ENCODE measurements around the gene BMP8B.
"Not testable (repeated sequence)": the region's sequence is repeated elsewhere in the genome, so short reads cannot be mapped to it uniquely, and the experiment has no call there.

Gene BMP8B

DNA sequence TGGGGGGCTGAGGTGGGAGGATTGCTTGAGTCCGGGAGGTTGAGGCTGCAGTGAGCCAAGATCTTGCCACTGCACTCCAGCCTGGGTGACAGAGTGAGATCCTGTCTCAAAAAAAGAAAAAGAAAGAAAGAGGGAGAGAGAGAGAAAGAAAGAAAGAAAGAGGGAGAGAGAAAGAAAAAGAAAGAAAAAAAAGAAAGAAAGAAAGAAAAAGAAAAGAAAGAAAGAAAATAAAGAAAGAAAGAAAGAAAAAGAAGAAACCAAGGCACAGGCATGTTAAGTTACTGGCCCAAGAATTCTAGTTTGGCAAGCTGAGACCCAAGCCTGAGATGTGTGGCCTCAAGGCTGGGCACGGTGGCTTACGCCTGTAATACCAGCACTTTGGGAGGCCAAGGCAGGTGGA is 34.8 kb upstream of the BMP8B start:
- H3K4me1 ChIP-seq (ENCODE audit: control insufficient read depth, insufficient read depth, low read length); H3K9me3 ChIP-seq (ENCODE audit: control insufficient read depth, insufficient read depth, low read depth, low read length); H3K27ac ChIP-seq (ENCODE audit: extremely low read depth, low read depth, low read length); H3K36me3 ChIP-seq (ENCODE audit: control insufficient read depth in 2 of 2, insufficient read depth in 1 of 2, low read length in 2 of 2); POLR2A ChIA-PET; H3K4me3 ChIP-seq (ENCODE audit: low read depth, low read length): not testable (repeated sequence)
- CTCF ChIA-PET = interaction anchor here (0.6 to 2.6 kb wide), 2 partner anchors 150 to 515 kb away, joined by 3 to 9 read pairs; no protein-coding TSS in a partner anchor
- peak; percentile 79 for TF ChIP-seq ZNF366 (tag by site-specific recombination; conservative IDR thresholded peaks at IDR 0.05)

DNA sequence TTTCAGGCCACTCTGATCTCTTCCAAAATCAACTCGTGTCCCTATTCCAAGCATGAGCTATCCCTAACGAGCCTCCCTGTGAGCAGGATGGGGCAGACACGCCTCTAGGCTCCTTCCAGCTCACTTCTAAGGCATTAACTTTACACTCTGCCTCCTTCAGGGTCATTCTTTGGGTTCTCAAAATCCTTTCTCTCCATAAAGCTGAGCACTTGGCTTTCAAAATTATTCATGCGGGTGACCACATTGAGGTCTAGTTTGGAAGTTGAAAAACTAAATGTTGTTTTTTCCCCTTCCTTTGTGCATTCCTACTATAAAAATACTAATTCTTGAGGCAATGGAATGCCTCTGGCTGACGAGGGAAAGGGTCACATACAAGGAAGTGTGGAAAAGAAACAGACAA is 33.5 kb upstream of the BMP8B start:
- no peak overlapping the region for H3K27ac ChIP-seq (ENCODE audit: extremely low read depth, low read depth, low read length)
- ChIA-PET POLR2A (no interaction called here), CTCF (interaction anchor here (1.2 to 2.6 kb wide), 3 partner anchors 80 to 211 kb away, joined by 3 to 9 read pairs (median 9); partner anchors contain the start of gene MYCL)
- no peaks in the 10 kb centered on the region for H3K36me3 ChIP-seq (ENCODE audit: control insufficient read depth in 2 of 2, insufficient read depth in 1 of 2, low read length in 2 of 2)
- no peak overlapping the region for H3K4me3 ChIP-seq (ENCODE audit: low read depth, low read length)
- 0 out of 2 replicates have a peak, but pooled peaks cover 2% of the 10 kb centered on the region for H3K4me1 ChIP-seq (ENCODE audit: control insufficient read depth, insufficient read depth, low read length)
- no peaks in the 10 kb centered on the region for H3K9me3 ChIP-seq (ENCODE audit: control insufficient read depth, insufficient read depth, low read depth, low read length)
- TF ChIP-seq GLIS2 (tag by site-specific recombination; IDR thresholded peaks at IDR 0.05) (no peak), ZNF433 (tag by site-specific recombination; IDR thresholded peaks at IDR 0.05; ENCODE audit: low read depth) (no peak), SP3 (tag by site-specific recombination; IDR thresholded peaks at IDR 0.05) (no peak)

DNA sequence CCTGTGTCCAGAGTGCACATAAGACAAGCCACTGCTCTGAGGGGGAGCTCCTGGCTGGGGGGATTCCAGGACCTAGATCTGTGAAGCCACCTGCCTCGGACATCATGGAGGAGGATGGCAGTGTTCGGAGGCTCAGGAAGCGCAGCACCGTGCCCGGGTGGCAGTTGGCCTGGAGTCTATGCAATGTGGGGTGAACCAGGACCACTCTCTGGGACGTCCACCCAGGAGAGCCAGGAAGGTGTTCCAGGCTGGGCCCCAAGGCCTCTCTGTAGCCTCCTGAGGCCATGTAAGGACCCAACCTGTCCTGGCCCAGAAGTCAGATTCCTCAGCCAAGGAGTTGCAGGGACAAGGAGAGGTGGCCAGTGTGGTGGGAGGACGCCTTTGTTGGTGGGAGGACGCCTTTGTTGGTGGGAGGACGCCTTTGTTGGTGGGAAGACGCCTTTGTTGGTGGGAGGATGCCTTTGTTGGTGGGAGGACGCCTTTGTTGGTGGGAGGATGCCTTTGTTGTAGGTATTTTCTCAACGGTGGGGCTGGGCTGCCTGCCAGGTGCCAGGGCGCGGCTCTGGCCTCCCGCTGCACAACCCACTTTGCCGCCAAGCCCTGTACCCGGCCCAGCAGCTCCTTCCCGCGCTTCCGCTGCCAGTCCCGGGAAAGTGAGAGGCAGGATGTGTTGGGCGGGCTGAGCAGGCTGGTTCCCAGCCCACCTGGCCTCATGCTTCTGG is 30.6 kb upstream of the BMP8B start:
- no peaks in the 10 kb centered on the region for H3K36me3 ChIP-seq (ENCODE audit: control insufficient read depth in 2 of 2, insufficient read depth in 1 of 2, low read length in 2 of 2)
- no peak overlapping the region for H3K27ac ChIP-seq (ENCODE audit: extremely low read depth, low read depth, low read length)
- ChIA-PET POLR2A (interaction anchor here (1.2 kb wide), 1 partner anchor 10 kb away, joined by 3 read pairs; no protein-coding TSS in a partner anchor), CTCF (interaction anchor here (0.5 to 6.2 kb wide), 11 partner anchors 9 to 213 kb away, joined by 3 to 69 read pairs (median 6); partner anchors contain the start of gene MYCL)
- peak; percentile 99 for TF ChIP-seq KLF1 (tag by site-specific recombination; IDR thresholded peaks at IDR 0.05)
- TF ChIP-seq EGR2 (tag by site-specific recombination; IDR thresholded peaks at IDR 0.05; ENCODE audit: low read depth) = peak; percentile 99
- no peak for TF ChIP-seq ZNF768 (tag by site-specific recombination; IDR thresholded peaks at IDR 0.05)
- TF ChIP-seq ZNF138 (tag by site-specific recombination; IDR thresholded peaks at IDR 0.05; ENCODE audit: borderline replicate concordance) = no peak
- TF ChIP-seq, protein P1, sequence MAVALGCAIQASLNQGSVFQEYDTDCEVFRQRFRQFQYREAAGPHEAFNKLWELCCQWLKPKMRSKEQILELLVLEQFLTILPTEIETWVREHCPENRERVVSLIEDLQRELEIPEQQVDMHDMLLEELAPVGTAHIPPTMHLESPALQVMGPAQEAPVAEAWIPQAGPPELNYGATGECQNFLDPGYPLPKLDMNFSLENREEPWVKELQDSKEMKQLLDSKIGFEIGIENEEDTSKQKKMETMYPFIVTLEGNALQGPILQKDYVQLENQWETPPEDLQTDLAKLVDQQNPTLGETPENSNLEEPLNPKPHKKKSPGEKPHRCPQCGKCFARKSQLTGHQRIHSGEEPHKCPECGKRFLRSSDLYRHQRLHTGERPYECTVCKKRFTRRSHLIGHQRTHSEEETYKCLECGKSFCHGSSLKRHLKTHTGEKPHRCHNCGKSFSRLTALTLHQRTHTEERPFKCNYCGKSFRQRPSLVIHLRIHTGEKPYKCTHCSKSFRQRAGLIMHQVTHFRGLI (tag by site-specific recombination; IDR thresholded peaks at IDR 0.05) = no peak
- TF ChIP-seq, protein P2, sequence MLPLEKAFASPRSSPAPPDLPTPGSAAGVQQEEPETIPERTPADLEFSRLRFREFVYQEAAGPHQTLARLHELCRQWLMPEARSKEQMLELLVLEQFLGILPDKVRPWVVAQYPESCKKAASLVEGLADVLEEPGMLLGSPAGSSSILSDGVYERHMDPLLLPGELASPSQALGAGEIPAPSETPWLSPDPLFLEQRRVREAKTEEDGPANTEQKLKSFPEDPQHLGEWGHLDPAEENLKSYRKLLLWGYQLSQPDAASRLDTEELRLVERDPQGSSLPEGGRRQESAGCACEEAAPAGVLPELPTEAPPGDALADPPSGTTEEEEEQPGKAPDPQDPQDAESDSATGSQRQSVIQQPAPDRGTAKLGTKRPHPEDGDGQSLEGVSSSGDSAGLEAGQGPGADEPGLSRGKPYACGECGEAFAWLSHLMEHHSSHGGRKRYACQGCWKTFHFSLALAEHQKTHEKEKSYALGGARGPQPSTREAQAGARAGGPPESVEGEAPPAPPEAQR (tag by site-specific recombination; IDR thresholded peaks at IDR 0.05) = no peak
- no peak for TF ChIP-seq ZNF426 (tag by site-specific recombination; IDR thresholded peaks at IDR 0.05)
- TF ChIP-seq ZNF610 (tag by site-specific recombination; IDR thresholded peaks at IDR 0.05; ENCODE audit: borderline replicate concordance) = no peak
- peak; percentile 97 for TF ChIP-seq ZFHX2 (tag by site-specific recombination; conservative IDR thresholded peaks at IDR 0.05)
- TF ChIP-seq ZNF37A (tag by site-specific recombination; IDR thresholded peaks at IDR 0.05) = no peak
- TF ChIP-seq ZNF366 (tag by site-specific recombination; conservative IDR thresholded peaks at IDR 0.05) = no peak
- TF ChIP-seq WT1 (tag by site-specific recombination; IDR thresholded peaks at IDR 0.05) = 0 out of 2 replicates have a peak, but pooled peaks have one; percentile 24
- TF ChIP-seq, protein P3, sequence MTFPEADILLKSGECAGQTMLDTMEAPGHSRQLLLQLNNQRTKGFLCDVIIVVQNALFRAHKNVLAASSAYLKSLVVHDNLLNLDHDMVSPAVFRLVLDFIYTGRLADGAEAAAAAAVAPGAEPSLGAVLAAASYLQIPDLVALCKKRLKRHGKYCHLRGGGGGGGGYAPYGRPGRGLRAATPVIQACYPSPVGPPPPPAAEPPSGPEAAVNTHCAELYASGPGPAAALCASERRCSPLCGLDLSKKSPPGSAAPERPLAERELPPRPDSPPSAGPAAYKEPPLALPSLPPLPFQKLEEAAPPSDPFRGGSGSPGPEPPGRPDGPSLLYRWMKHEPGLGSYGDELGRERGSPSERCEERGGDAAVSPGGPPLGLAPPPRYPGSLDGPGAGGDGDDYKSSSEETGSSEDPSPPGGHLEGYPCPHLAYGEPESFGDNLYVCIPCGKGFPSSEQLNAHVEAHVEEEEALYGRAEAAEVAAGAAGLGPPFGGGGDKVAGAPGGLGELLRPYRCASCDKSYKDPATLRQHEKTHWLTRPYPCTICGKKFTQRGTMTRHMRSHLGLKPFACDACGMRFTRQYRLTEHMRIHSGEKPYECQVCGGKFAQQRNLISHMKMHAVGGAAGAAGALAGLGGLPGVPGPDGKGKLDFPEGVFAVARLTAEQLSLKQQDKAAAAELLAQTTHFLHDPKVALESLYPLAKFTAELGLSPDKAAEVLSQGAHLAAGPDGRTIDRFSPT (tag by site-specific recombination; IDR thresholded peaks at IDR 0.05) = no peak
- TF ChIP-seq ZNF660 (tag by site-specific recombination; IDR thresholded peaks at IDR 0.05) = no peak
- TF ChIP-seq BCL11A (tag by site-specific recombination; IDR thresholded peaks at IDR 0.05; ENCODE audit: low read depth) = no peak
- no peak for TF ChIP-seq SCRT1 (tag by site-specific recombination; IDR thresholded peaks at IDR 0.05; ENCODE audit: borderline replicate concordance)
- no peak for TF ChIP-seq REPIN1 (tag by site-specific recombination; IDR thresholded peaks at IDR 0.05; ENCODE audit: low read depth)
- no peak overlapping the region for H3K4me3 ChIP-seq (ENCODE audit: low read depth, low read length)
- H3K4me1 ChIP-seq (ENCODE audit: control insufficient read depth, insufficient read depth, low read length) = no peaks in the 10 kb centered on the region
- no peaks in the 10 kb centered on the region for H3K9me3 ChIP-seq (ENCODE audit: control insufficient read depth, insufficient read depth, low read depth, low read length)
